H7 (cell line): ENCODE results near the gene C2orf92. TPM values are rescaled to one million over a fixed set of nuclear protein-coding genes. Genes with fewer than 3 reads are reported as not detected.
"Not testable (repeated sequence)": the region's sequence is repeated elsewhere in the genome, so short reads cannot be mapped to it uniquely, and the experiment has no call there.

Experiments used
- DNase-seq: peaks from one replicate; pipeline ENCODE4 v3.0.0; 2012
- H3K27me3 ChIP-seq: 2 replicates; pipeline ENCODE4 v1.6.0; 2011; ENCODE audit warnings: mild to moderate bottlenecking, low read length; ENCODE audit not compliant: control insufficient read depth, insufficient read depth
- H3K36me3 ChIP-seq: replicated peaks from 2 replicates; pipeline ENCODE4 v1.5.1; 2011; ENCODE audit warnings: low read length; ENCODE audit not compliant: control insufficient read depth, insufficient read depth
- H3K4me3 ChIP-seq: 2 replicates; pipeline ENCODE4 v1.5.1; 2011; ENCODE audit warnings: low read depth, mild to moderate bottlenecking, control low read depth, low read length, moderate library complexity; ENCODE audit not compliant: insufficient read depth
- total RNA-seq: library from RNA; depleted of rRNA; stranded (reverse); fragments of >200 nt; shearing (Covaris generic); gene quantifications from 2 replicates; pipeline ENCODE4 v1.2.3, GENCODE V29; 2014

The C2orf92 gene
- total RNA-seq, 1 experiment from 2014 or later: 2.5 TPM

DNA sequence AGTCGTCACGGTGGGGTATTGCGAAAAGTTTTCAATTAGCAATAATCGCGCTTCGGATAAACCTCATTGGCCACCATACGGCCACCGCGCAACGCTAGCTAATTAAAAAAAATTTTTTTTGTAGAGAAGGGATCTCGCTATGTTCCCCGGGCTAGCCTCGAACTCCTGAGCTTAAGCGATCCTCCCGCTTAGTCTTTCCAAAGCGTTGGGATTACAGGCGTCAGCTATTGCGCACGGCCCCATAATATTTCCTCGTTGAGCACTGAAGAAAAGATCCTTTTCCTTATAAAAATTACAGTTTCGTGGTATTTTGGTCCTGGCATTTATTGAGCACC is 4.9 kb upstream of the C2orf92 start:
- H3K27me3 ChIP-seq: no peaks in the 10 kb centered on the region
- H3K36me3 ChIP-seq: no peaks in the 10 kb centered on the region; the same call in 1 of the 2 replicates
- no peak for DNase-seq
- peak overlapping the region; percentile 60 for H3K4me3 ChIP-seq

DNA sequence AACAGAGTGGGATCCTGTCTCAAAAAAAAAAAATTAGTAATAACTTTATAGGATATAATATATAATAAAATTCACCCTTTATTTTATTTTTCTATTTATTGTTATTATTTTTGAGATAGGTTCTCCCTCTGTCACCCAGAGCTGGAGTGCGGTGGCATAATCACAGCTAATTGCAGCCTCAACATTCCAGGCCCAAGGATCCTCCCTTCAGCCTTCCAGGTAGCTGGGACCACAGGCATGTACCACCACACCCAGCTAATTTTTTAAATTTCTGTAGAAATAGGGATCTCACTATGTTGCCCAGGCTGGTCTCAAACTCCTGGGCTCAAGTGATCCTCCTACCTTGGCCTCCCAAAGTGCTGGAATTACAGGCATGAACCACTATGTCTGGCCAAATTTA is 958 bp downstream of the C2orf92 start:
- H3K4me3 ChIP-seq: no peak overlapping the region
- no peak for DNase-seq
- no peaks in the 10 kb centered on the region for H3K36me3 ChIP-seq
- H3K27me3 ChIP-seq: no peaks in the 10 kb centered on the region

DNA sequence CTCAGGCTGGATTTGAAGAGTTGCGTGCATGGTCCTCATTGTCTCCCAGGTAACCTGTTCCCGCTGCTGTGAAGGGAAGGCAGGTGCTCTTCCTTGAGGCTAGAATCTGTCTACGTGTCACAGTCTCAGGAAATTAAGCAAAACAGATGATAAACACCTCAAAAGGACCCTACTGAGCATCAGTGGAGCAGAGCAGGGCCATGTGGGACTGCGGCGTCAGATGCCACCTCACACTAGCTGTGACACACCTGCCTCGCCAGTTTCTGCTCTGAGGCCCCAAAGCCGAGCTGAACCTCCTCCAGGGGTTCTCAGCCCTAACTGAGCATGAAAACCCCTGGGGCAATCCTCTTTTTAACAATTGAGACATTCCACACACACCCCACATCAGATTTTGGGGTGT is 2.0 kb downstream of the C2orf92 start:
- no peaks in the 10 kb centered on the region for H3K27me3 ChIP-seq
- no peak overlapping the region for H3K4me3 ChIP-seq
- H3K36me3 ChIP-seq: no peaks in the 10 kb centered on the region
- DNase-seq: no peak

DNA sequence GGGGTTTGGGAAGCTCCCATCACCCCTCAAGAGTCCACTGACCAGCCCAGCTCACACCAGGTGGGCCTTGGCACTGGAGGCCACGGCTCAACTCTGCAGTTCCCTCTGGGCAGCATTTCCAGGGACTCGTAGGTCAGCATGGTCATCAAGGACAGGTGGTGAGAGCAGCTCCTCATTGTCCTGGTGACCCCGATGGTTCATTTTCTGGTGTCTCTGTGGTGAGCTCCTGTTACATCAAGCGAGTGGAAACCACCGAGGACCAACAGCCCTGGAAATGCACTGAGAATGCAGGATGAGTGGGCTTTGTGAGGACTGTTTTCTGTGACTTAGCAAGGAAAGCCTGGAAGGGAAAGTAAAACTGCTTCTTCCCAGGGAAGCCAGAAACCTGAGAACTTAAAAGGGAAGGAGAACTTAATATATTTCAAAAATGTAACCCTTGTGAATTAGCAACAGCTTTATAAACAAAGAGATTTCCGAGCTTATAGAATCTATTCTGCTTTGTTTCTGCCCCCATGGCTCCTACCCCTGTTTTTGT is 3.2 kb downstream of the C2orf92 start:
- not testable (repeated sequence) for DNase-seq, H3K36me3 ChIP-seq, H3K27me3 ChIP-seq, H3K4me3 ChIP-seq

- no peaks in the 10 kb centered on the region for H3K36me3 ChIP-seq
Measured at GRCh38 chr2:97673182-97673914, 3.8 kb downstream of the C2orf92 start.

GRCh38 chr2:97673915-97674283 is 4.4 kb downstream of the C2orf92 start:
- Histone ChIP-seq H3K36me3 (no peaks in the 10 kb centered on the region), H3K4me3 (no peak overlapping the region), H3K27me3 (no peaks in the 10 kb centered on the region)
- no peak for DNase-seq

More at GRCh38 chr2:97673182-97673914, 3.8 kb downstream of the C2orf92 start:
- DNase-seq: no peak
- H3K27me3 ChIP-seq: no peaks in the 10 kb centered on the region
- H3K4me3 ChIP-seq: no peak overlapping the region

- Histone ChIP-seq H3K27me3 (no peaks in the 10 kb centered on the region), H3K36me3 (no peaks in the 10 kb centered on the region), H3K4me3 (no peak overlapping the region)
- no peak for DNase-seq
Measured at GRCh38 chr2:97675430-97676113, 6.1 kb downstream of the C2orf92 start.

DNA sequence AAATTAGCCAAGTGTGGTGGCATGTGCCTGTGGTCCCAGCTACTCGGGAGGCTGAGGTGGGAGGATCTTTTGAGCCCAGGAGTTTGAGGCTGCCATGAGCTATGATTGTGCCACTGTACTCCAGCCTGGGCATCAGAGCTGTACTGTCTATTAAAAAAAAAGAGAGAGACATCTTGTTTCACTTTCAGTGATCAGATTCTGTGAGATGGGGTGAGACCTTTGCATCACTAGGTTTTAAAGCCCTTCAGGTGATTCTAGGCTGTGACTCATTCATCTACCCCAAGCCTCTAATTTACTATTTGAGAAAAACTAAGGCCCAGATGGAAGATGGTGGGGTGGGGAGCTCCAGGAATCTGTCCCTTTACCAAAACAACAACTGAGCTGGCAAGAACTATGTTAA is 7.1 kb downstream of the C2orf92 start:
- no peak overlapping the region for H3K4me3 ChIP-seq
- no peaks in the 10 kb centered on the region for H3K27me3 ChIP-seq
- no peak for DNase-seq
- H3K36me3 ChIP-seq: no peaks in the 10 kb centered on the region

GRCh38 chr2:97677480-97677879 is 8.0 kb downstream of the C2orf92 start:
- Histone ChIP-seq H3K27me3 (no peaks in the 10 kb centered on the region), H3K4me3 (no peak overlapping the region), H3K36me3 (no peaks in the 10 kb centered on the region)
- no peak for DNase-seq

GRCh38 chr2:97678298-97678697 is 8.8 kb downstream of the C2orf92 start:
- Histone ChIP-seq H3K27me3 (no peaks in the 10 kb centered on the region), H3K36me3 (no peaks in the 10 kb centered on the region), H3K4me3 (no peak overlapping the region)
- no peak for DNase-seq

DNA sequence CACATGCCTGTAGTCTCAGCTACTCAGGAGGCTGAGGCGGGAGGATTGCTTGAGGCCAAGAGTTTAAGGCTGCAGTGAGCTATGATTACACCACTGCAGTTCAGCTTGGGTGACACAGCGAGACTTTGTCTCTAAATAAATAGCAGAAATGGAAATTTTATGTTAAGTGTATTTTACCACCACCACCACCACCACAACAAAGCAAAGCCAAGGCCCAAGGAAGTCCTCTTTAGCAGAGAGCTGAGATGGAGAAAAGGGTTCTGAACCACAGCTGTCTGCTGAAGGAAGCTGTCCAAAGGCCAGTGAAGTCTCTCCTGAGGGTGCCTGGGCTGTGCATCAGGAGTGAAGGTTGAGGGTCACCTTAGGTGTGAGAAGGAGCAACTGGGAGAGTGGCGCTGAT is 17.7 kb downstream of the C2orf92 start:
- H3K36me3 ChIP-seq, H3K27me3 ChIP-seq, DNase-seq, H3K4me3 ChIP-seq: not testable (repeated sequence)

DNA sequence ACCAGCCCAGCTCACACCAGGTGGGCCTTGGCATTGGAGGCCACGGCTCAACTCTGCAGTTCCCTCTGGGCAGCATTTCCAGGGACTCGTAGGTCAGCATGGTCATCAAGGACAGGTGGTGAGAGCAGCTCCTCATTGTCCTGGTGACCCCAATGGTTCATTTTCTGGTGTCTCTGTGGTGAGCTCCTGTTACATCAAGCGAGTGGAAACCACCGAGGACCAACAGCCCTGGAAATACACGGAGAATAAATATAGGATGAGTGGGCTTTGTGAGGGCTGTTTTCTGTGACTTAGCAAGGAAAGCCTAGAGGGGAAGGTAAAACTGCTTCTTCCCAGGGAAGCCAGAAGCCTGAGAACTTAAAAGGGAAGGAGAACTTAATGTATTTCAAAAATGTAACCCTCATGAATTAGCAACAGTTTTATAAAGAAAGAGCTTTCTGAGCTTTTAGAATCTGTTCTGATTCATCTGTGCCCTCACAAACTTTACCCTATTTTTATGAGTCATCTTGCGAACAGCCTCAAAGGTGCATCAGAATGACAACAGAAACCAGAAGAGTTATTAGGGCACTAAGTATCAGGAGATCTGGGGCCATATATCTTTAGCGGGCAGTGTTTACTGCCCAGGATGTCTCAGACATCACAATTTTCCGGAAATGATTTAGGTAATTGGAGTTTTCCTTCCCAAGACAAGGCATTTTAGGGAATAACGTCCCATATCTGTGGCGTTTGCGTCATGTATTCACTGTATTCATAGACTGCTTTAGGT is 18.7 kb downstream of the C2orf92 start:
- DNase-seq: no peak
- H3K27me3 ChIP-seq: no peaks in the 10 kb centered on the region
- H3K4me3 ChIP-seq: no peak overlapping the region

DNA sequence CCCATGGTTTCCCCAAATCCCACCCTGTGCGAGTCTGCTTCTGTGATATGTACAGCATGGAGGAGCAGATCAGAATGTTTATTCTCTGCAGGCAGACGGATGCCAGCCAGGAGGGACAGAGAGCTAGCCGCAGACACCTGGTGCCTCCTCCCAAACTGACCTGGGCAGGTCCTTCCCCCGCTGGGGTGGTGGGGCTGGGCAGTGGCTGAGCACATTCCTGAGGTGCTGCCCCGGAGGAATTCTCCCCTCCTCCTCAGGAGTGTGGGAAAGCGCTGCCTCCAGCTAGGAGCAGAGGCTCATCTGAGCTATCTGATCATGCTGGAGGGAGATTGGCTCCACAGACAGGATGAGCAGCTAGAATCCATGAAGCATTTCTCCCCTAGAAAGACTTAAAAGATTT is 21.7 kb downstream of the C2orf92 start:
- no peaks in the 10 kb centered on the region for H3K36me3 ChIP-seq
- DNase-seq: peak; percentile 77
- no peak overlapping the region for H3K4me3 ChIP-seq
- H3K27me3 ChIP-seq: no peaks in the 10 kb centered on the region

More for the DNA sequence above, 18.7 kb downstream of the C2orf92 start:
- H3K36me3 ChIP-seq: no peaks in the 10 kb centered on the region

GRCh38 chr2:97693476-97693875 is 24.0 kb downstream of the C2orf92 start:
- no peaks in the 10 kb centered on the region for H3K27me3 ChIP-seq

DNA sequence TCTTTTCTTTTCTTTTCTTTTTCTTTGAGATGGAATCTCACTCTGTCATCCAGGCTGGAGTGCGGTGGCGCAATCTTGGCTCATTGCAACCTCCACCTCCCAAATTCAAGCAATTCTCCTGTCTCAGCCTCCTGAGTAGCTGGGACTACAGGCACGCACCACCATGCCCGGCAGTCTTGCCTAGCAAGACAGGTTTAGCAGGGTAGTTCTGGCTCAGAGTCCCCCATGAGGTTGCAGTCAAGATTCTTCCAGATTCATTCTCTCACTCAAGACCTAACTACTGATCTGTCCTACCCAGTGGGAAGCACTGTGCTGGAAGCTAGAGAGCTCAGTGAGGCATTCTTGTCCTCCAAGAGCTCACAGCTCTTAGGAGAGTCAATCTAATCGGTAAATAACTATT is 26.2 kb downstream of the C2orf92 start:
- peak; percentile 2 for DNase-seq
- H3K4me3 ChIP-seq: no peak overlapping the region
- H3K36me3 ChIP-seq: no peaks in the 10 kb centered on the region
- H3K27me3 ChIP-seq: no peaks in the 10 kb centered on the region

More at GRCh38 chr2:97693476-97693875, 24.0 kb downstream of the C2orf92 start:
- no peak overlapping the region for H3K4me3 ChIP-seq
- DNase-seq: no peak
- H3K36me3 ChIP-seq: no peaks in the 10 kb centered on the region
